Tibial artery (tissue), 4 donors: ENCODE results near the gene KRTAP5-4.
"Not testable (repeated sequence)": the region's sequence is repeated elsewhere in the genome, so short reads cannot be mapped to it uniquely, and the experiment has no call there.

Source experiments
- DNase-seq, 2 donors: peaks; one replicate each; pipeline ENCODE4 v3.0.0-alpha.2; 2019
- H3K27ac ChIP-seq, 2 donors: fragments of 200-600 bp; sonication (generic) in 1 of 2; 1 replicate in 1 of 2; 2 replicates in 1 of 2; pipeline ENCODE4 v1.5.1; 2018 to 2019; ENCODE audit warnings: mild to moderate bottlenecking in 1 of 2
- H3K27me3 ChIP-seq, 2 donors: fragments of 200-600 bp; sonication (generic) in 1 of 2; one replicate each; pipeline versions ENCODE4 v1.5.1 to v1.6.0; 2016 to 2019
- H3K36me3 ChIP-seq, 3 donors: fragments of 200-600 bp; sonication (generic) in 2 of 3; one replicate each; pipeline ENCODE4 v1.5.1; 2016 to 2019; ENCODE audit warnings: mild to moderate bottlenecking in 2 of 3
- H3K4me1 ChIP-seq, 4 donors: fragments of 200-600 bp; sonication (generic) in 2 of 4; 1 replicate in 3 of 4; 2 replicates in 1 of 4; pipeline ENCODE4 v1.5.1; 2016 to 2019
- H3K4me3 ChIP-seq, 2 donors: fragments of 200-600 bp; sonication (generic) in 1 of 2; 1 replicate in 1 of 2; 2 replicates in 1 of 2; pipeline ENCODE4 v1.5.1; 2018 to 2019; ENCODE audit warnings: mild to moderate bottlenecking in 2 of 2
- H3K9me3 ChIP-seq, 3 donors: fragments of 200-600 bp; sonication (generic) in 1 of 3; one replicate each; pipeline ENCODE4 v1.5.1; 2016 to 2019
- intact Hi-C: fragments of 100-400 bp; cut with DNase I; formaldehyde crosslinking; loops from one replicate; pipeline ENCODE4 v1.15.0; 2023; ENCODE audit warnings: low total_unique reads
- TF ChIP-seq, protein P1 (sequence below), 2 experiments: fragments of 200-600 bp in 1 of 2; fragments of 450-650 bp in 1 of 2; IDR thresholded peaks; one replicate each; pipeline ENCODE4 v1.5.1; 2017 to 2019; ENCODE audit warnings: antibody characterized with exemption in 2 of 2, mild to moderate bottlenecking in 1 of 2, moderate library complexity in 1 of 2

KRTAP5-4 gene

DNA sequence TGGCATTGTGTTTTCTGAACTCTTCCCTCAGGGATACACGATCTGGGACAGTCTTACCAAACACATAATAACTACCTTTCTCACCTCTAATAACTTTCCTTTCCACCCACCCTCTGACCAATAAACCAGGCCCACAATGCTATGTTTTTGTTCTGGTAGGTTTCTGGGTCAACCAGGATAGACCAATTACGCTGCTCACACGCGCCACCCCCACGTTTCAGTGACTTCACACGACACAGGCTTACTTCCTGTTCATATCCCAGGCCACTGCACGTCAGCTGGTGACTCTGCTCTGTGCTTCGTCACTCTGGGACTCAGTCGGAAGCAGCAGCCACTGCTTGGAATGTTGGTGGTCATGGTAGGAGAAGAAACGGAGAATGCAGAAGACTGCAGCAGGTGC is 2.5 kb downstream of the KRTAP5-4 start:
- intact Hi-C loops: no loop called here
- no peaks in the 10 kb centered on the region for H3K4me1 ChIP-seq
- no peak overlapping the region for H3K27ac ChIP-seq
- H3K27me3 ChIP-seq: peaks cover 0 to 32% of the 10 kb centered on the region in 2 donors
- TF ChIP-seq, protein P1, sequence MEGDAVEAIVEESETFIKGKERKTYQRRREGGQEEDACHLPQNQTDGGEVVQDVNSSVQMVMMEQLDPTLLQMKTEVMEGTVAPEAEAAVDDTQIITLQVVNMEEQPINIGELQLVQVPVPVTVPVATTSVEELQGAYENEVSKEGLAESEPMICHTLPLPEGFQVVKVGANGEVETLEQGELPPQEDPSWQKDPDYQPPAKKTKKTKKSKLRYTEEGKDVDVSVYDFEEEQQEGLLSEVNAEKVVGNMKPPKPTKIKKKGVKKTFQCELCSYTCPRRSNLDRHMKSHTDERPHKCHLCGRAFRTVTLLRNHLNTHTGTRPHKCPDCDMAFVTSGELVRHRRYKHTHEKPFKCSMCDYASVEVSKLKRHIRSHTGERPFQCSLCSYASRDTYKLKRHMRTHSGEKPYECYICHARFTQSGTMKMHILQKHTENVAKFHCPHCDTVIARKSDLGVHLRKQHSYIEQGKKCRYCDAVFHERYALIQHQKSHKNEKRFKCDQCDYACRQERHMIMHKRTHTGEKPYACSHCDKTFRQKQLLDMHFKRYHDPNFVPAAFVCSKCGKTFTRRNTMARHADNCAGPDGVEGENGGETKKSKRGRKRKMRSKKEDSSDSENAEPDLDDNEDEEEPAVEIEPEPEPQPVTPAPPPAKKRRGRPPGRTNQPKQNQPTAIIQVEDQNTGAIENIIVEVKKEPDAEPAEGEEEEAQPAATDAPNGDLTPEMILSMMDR (IDR thresholded peaks at IDR 0.05): no peak
- no peaks in the 10 kb centered on the region for H3K9me3 ChIP-seq
- no peaks in the 10 kb centered on the region for H3K36me3 ChIP-seq
- peak in 1 of 2 donors; percentile 24 for DNase-seq
- H3K4me3 ChIP-seq: no peak overlapping the region

- Histone ChIP-seq H3K36me3 (no peaks in the 10 kb centered on the region), H3K4me1 (no peaks in the 10 kb centered on the region), H3K27ac (no peak overlapping the region), H3K27me3 (peaks cover 0 to 29% of the 10 kb centered on the region in 2 donors), H3K4me3 (no peak overlapping the region), H3K9me3 (no peaks in the 10 kb centered on the region)
- no peak for DNase-seq
- intact Hi-C loops: no loop called here
- TF ChIP-seq, protein P1 (IDR thresholded peaks at IDR 0.05): no peak
Measured at GRCh38 chr11:1618231-1618630, 3.7 kb downstream of the KRTAP5-4 start.

GRCh38 chr11:1608363-1608762 is 13.6 kb downstream of the KRTAP5-4 start, which contains the start of gene KRTAP5-3:
Gene KRTAP5-3, minus strand, starts transcription at chr11:1608463. Its CDS starts 78 bp downstream, at chr11:1608385.
- H3K36me3 ChIP-seq: no peaks in the 10 kb centered on the region
- no peak within 1 kb of the TSS for H3K27ac ChIP-seq
- TF ChIP-seq, protein P1 (IDR thresholded peaks at IDR 0.05): no peak
- peaks cover 0 to 41% of the 10 kb centered on the region in 2 donors for H3K27me3 ChIP-seq
- peak in 1 of 2 donors; percentile 27 for DNase-seq
- H3K4me3 ChIP-seq: no peak within 1 kb of the TSS
- intact Hi-C loops: no loop called here
- H3K4me1 ChIP-seq: no peaks in the 10 kb centered on the region
- H3K9me3 ChIP-seq: no peaks in the 10 kb centered on the region

GRCh38 chr11:1607901-1608300 is 14.0 kb downstream of the KRTAP5-4 start:
- intact Hi-C loops: not testable (repeated sequence)

GRCh38 chr11:1607156-1607845 is 14.6 kb downstream of the KRTAP5-4 start:
- H3K27ac ChIP-seq, H3K9me3 ChIP-seq, H3K4me3 ChIP-seq, H3K4me1 ChIP-seq, H3K36me3 ChIP-seq, intact Hi-C loops: not testable (repeated sequence)
- peaks cover 0 to 41% of the 10 kb centered on the region in 2 donors for H3K27me3 ChIP-seq
- peak in 1 of 2 donors; percentile 39 for DNase-seq

More at GRCh38 chr11:1607901-1608300, 14.0 kb downstream of the KRTAP5-4 start:
- peaks cover 0 to 41% of the 10 kb centered on the region in 2 donors for H3K27me3 ChIP-seq
- H3K27ac ChIP-seq, H3K4me3 ChIP-seq, H3K9me3 ChIP-seq, H3K4me1 ChIP-seq, H3K36me3 ChIP-seq: not testable (repeated sequence)
- DNase-seq: peak in 1 of 2 donors; percentile 41

GRCh38 chr11:1605923-1606322 is 16.0 kb downstream of the KRTAP5-4 start:
- H3K4me1 ChIP-seq, H3K27ac ChIP-seq, H3K4me3 ChIP-seq, H3K9me3 ChIP-seq, H3K36me3 ChIP-seq, intact Hi-C loops: not testable (repeated sequence)
- H3K27me3 ChIP-seq: peaks cover 0 to 41% of the 10 kb centered on the region in 2 donors
- DNase-seq: peak in 1 of 2 donors; percentile 27

DNA sequence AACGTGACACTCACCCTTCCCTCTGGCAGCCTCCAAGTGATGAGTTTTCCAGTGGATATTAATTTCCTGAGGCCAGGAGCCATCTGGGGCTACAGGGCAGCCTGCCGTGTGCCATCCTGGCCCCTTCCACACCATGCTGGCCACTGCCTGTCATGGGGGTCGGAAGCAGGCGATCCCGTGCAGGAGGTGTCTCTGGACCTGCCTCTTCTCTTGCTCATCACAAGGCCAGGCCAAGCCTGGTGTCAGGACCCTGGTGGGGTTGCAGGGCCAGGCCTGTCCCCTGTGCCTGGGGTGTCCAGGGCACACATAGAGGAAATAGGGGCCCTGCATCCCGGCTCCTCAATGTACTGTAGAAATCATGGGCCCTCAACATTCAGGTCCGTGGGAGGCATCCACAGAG is 17.2 kb downstream of the KRTAP5-4 start:
- peaks cover 0 to 41% of the 10 kb centered on the region in 2 donors for H3K27me3 ChIP-seq

More for the DNA sequence above, 17.2 kb downstream of the KRTAP5-4 start:
- Histone ChIP-seq H3K4me1 (no peaks in the 10 kb centered on the region), H3K9me3 (no peaks in the 10 kb centered on the region), H3K4me3 (no peak overlapping the region), H3K27ac (no peak overlapping the region), H3K36me3 (no peaks in the 10 kb centered on the region)
- DNase-seq: peak in 1 of 2 donors; percentile 42
- intact Hi-C loops: no loop called here
- TF ChIP-seq, protein P1 (IDR thresholded peaks at IDR 0.05): no peak
